Activated naive CD4-positive, alpha-beta T cell (primary cell): ENCODE measurements around the gene TEDDM1.

Experiments
- DNase-seq, 4 experiments: peaks; one replicate each; lab custom pipeline; 2025; lab: John Stamatoyannopoulos, UW

The TEDDM1 gene

GRCh38 chr1:182406012-182406411 lies 5.5 kb upstream of the TEDDM1 start:
- DNase-seq: no peak

- no peak for DNase-seq
These were observed 5.1 kb upstream of the TEDDM1 start for GRCh38 chr1:182405578-182405977.

GRCh38 chr1:182404781-182405180 lies 4.3 kb upstream of the TEDDM1 start:
- DNase-seq: no peak

- DNase-seq: no peak
These were observed 2.6 kb downstream of the TEDDM1 start for GRCh38 chr1:182397653-182398393.

- no peak for DNase-seq
These were observed 4.6 kb downstream of the TEDDM1 start for GRCh38 chr1:182395906-182396305.

- no peak for DNase-seq
These were observed 6.3 kb downstream of the TEDDM1 start for GRCh38 chr1:182394055-182394775.

- DNase-seq: peak in 1 of 4 experiments; percentile 19
These were observed 8.1 kb downstream of the TEDDM1 start for GRCh38 chr1:182392050-182393028.

- DNase-seq: peak; percentile 16 to 55 (median 36)
These were observed 9.0 kb downstream of the TEDDM1 start, which contains the start of gene GLUL for GRCh38 chr1:182391362-182392049. Gene GLUL, minus strand, starts transcription at chr1:182391790. Its CDS starts 3,053 bp downstream, at chr1:182388737.

GRCh38 chr1:182391028-182391361 lies 9.5 kb downstream of the TEDDM1 start:
- peak in 1 of 4 experiments; percentile 41 for DNase-seq

GRCh38 chr1:182389619-182390047 lies 10.8 kb downstream of the TEDDM1 start:
- no peak for DNase-seq

GRCh38 chr1:182388392-182389134 lies 11.9 kb downstream of the TEDDM1 start:
- no peak for DNase-seq

GRCh38 chr1:182387566-182387965 lies 12.9 kb downstream of the TEDDM1 start:
- no peak for DNase-seq

GRCh38 chr1:182386980-182387379 lies 13.5 kb downstream of the TEDDM1 start:
- no peak for DNase-seq

GRCh38 chr1:182385885-182386853 lies 14.3 kb downstream of the TEDDM1 start:
- DNase-seq: no peak

- no peak for DNase-seq
These were observed 16.0 kb downstream of the TEDDM1 start for GRCh38 chr1:182384387-182384960.

- DNase-seq: no peak
These were observed 16.5 kb downstream of the TEDDM1 start for GRCh38 chr1:182383934-182384333.

- DNase-seq: no peak
These were observed 17.3 kb downstream of the TEDDM1 start for GRCh38 chr1:182383037-182383661.

- DNase-seq: no peak
These were observed 18.3 kb downstream of the TEDDM1 start for GRCh38 chr1:182381962-182382819.
